ENCODE data around the gene TTPAL.
A peak's percentile ranks its signal among the peaks of the same experiment; 100 is the strongest.

TTPAL gene

GRCh38 chr20:44495802-44496481, 20.3 kb downstream of the TTPAL start:
- DNase-seq (ENCODE audit: low read depth in 3 of 3) = no peak

- DNase-seq (ENCODE audit: low read depth in 3 of 3) = peak; percentile 21 to 30 (median 30)
Measured at GRCh38 chr20:44496976-44497375, 21.3 kb downstream of the TTPAL start.

GRCh38 chr20:44497761-44498160, 22.1 kb downstream of the TTPAL start:
- no peak for DNase-seq (ENCODE audit: low read depth in 3 of 3)

- DNase-seq (ENCODE audit: low read depth in 3 of 3) = no peak
Measured at GRCh38 chr20:44500221-44500620, 24.5 kb downstream of the TTPAL start.

- DNase-seq (ENCODE audit: low read depth in 3 of 3) = no peak
Measured at GRCh38 chr20:44501448-44501847, 25.8 kb downstream of the TTPAL start.

- DNase-seq (ENCODE audit: low read depth in 3 of 3) = no peak
Measured at GRCh38 chr20:44502968-44503367, 27.3 kb downstream of the TTPAL start.

GRCh38 chr20:44504402-44505307, 29.0 kb downstream of the TTPAL start:
- no peak for DNase-seq (ENCODE audit: low read depth in 3 of 3)

- DNase-seq (ENCODE audit: low read depth in 3 of 3) = no peak
Measured at GRCh38 chr20:44509762-44510161, 34.1 kb downstream of the TTPAL start.

GRCh38 chr20:44513871-44514270, 38.2 kb downstream of the TTPAL start:
- no peak for DNase-seq (ENCODE audit: low read depth in 3 of 3)

- no peak for DNase-seq (ENCODE audit: low read depth in 3 of 3)
Measured at GRCh38 chr20:44516491-44516890, 40.8 kb downstream of the TTPAL start.

GRCh38 chr20:44517454-44517853, 41.8 kb downstream of the TTPAL start:
- no peak for DNase-seq (ENCODE audit: low read depth in 3 of 3)

- no peak for DNase-seq (ENCODE audit: low read depth in 3 of 3)
Measured at GRCh38 chr20:44518248-44518647, 42.6 kb downstream of the TTPAL start.

- no peak for DNase-seq (ENCODE audit: low read depth in 3 of 3)
Measured at GRCh38 chr20:44520881-44521280, 45.2 kb downstream of the TTPAL start.

- DNase-seq (ENCODE audit: low read depth in 3 of 3) = peak; percentile 91 to 97 (median 93)
Measured at GRCh38 chr20:44521484-44522481, 46.1 kb downstream of the TTPAL start, which contains the start of gene SERINC3. TSS of gene SERINC3 (minus strand) at chr20:44522070. CDS start at chr20:44521951, 119 bp downstream.

GRCh38 chr20:44522841-44523240, 47.2 kb downstream of the TTPAL start:
- DNase-seq (ENCODE audit: low read depth in 3 of 3) = no peak

- no peak for DNase-seq (ENCODE audit: low read depth in 3 of 3)
Measured at GRCh38 chr20:44523746-44524145, 48.1 kb downstream of the TTPAL start.

GRCh38 chr20:44526129-44526528, 50.5 kb downstream of the TTPAL start:
- no peak for DNase-seq (ENCODE audit: low read depth in 3 of 3)

GRCh38 chr20:44527716-44528199, 52.1 kb downstream of the TTPAL start:
- no peak for DNase-seq (ENCODE audit: low read depth in 3 of 3)

- DNase-seq (ENCODE audit: low read depth in 3 of 3) = no peak
Measured at GRCh38 chr20:44528309-44528708, 52.6 kb downstream of the TTPAL start.

- no peak for DNase-seq (ENCODE audit: low read depth in 3 of 3)
Measured at GRCh38 chr20:44532259-44532980, 56.7 kb downstream of the TTPAL start.

- no peak for DNase-seq (ENCODE audit: low read depth in 3 of 3)
Measured at GRCh38 chr20:44532981-44533331, 57.3 kb downstream of the TTPAL start.

Data from stimulated activated CD4-positive, alpha-beta T cell treated with anti-CD3 and anti-CD28 coated beads, TNF-alpha, amount 100 ng/mL, for 48 hours (primary cell).